ENCODE results near the gene CTNNA3.

Gene CTNNA3

GRCh38 chr10:66999762-67000545, 696.0 kb downstream of the CTNNA3 start:
- DNase-seq = no peak

GRCh38 chr10:66996996-66997395, 699.0 kb downstream of the CTNNA3 start:
- no peak for DNase-seq

- no peak for DNase-seq
Observed at GRCh38 chr10:66990143-66990830, 705.7 kb downstream of the CTNNA3 start.

- DNase-seq = no peak
Observed at GRCh38 chr10:66983475-66983818, 712.5 kb downstream of the CTNNA3 start.

GRCh38 chr10:66982792-66983474, 713.1 kb downstream of the CTNNA3 start:
- DNase-seq = no peak

- no peak for DNase-seq
Observed at GRCh38 chr10:66982053-66982420, 714.0 kb downstream of the CTNNA3 start.

GRCh38 chr10:66981361-66982052, 714.5 kb downstream of the CTNNA3 start:
- DNase-seq = no peak

GRCh38 chr10:66980246-66980815, 715.7 kb downstream of the CTNNA3 start:
- no peak for DNase-seq

GRCh38 chr10:66964946-66965345, 731.0 kb downstream of the CTNNA3 start:
- no peak for DNase-seq

GRCh38 chr10:66958466-66958865, 737.5 kb downstream of the CTNNA3 start:
- DNase-seq = no peak

GRCh38 chr10:66951896-66952295, 744.1 kb downstream of the CTNNA3 start:
- no peak for DNase-seq

GRCh38 chr10:66943590-66943989, 752.4 kb downstream of the CTNNA3 start:
- no peak for DNase-seq

GRCh38 chr10:66942407-66942806, 753.6 kb downstream of the CTNNA3 start:
- DNase-seq = no peak

GRCh38 chr10:66941491-66941890, 754.5 kb downstream of the CTNNA3 start:
- no peak for DNase-seq

- DNase-seq = no peak
Observed at GRCh38 chr10:66940965-66941364, 755.0 kb downstream of the CTNNA3 start.

GRCh38 chr10:66934711-66935110, 761.3 kb downstream of the CTNNA3 start:
- no peak for DNase-seq

- no peak for DNase-seq
Observed at GRCh38 chr10:66931949-66932343, 764.0 kb downstream of the CTNNA3 start.

- no peak for DNase-seq
Observed at GRCh38 chr10:66931340-66931948, 764.6 kb downstream of the CTNNA3 start.

GRCh38 chr10:66929375-66929774, 766.6 kb downstream of the CTNNA3 start:
- DNase-seq = no peak

- DNase-seq = no peak
Observed at GRCh38 chr10:66928776-66929175, 767.2 kb downstream of the CTNNA3 start.

GRCh38 chr10:66927971-66928770, 767.8 kb downstream of the CTNNA3 start:
- DNase-seq = no peak
